ENCODE results near the gene ALDH4A1.
"Not testable (repeated sequence)": the region's sequence is repeated elsewhere in the genome, so short reads cannot be mapped to it uniquely, and the experiment has no call there.

The ALDH4A1 gene

DNA sequence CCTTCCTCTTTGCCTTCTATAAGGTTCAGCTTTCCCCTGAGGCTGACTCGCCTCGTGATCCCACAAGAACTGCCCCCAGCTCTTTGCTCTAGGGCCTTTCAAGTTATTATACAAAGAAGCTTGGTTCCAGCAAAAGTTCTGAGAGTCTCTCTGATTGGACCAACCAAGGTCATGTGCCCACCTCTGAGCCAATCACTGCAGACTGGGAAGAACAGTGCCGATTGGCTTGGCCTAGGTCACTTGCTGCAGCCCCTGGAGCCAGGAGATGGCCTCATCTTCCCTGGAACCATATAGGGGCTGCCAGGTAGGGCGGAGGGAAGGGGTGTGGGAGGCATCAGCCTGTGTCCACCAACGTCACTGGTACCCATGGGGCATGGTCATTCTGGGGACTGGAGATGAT lies 65.7 kb downstream of the ALDH4A1 start:
- no peak for DNase-seq

DNA sequence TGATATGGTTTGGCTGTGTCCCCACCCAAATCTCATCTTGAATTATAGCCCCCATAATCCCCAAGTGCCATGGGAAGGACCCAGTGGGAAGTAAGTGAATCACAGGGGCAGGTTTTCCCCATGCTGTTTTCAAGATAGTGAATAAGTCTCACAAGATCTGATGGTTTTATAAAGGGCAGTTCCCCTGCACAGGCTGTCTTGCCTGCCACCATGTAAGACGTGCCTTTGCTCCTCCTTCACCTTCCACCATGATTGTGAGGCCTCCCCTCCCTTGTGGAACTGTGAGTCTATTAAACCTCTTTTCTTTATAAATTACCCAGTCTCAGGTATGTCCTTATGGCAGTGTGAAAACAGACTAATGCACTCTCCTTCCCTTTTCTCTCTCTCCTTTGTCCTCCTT lies 70.0 kb downstream of the ALDH4A1 start:
- not testable (repeated sequence) for DNase-seq

DNA sequence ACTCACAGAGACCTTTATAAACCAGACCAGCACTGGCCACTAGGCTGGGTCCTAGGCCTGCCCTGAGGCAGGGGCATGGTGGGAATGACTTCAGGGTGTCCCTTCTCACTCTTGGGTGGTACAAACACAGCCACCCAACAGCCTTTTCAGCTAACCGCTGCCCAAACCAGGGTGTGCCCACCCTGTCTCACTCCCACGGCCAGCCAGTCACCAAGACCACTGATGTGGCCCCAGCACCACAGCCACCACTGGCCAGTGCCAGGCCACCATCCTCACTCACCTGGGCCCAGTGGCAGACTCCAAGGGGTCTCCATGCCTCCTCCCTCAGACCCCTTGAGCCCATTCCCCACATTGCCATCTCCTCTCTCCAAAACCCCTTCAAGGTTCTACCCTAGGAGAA lies 70.7 kb downstream of the ALDH4A1 start:
- DNase-seq, result no peak

DNA sequence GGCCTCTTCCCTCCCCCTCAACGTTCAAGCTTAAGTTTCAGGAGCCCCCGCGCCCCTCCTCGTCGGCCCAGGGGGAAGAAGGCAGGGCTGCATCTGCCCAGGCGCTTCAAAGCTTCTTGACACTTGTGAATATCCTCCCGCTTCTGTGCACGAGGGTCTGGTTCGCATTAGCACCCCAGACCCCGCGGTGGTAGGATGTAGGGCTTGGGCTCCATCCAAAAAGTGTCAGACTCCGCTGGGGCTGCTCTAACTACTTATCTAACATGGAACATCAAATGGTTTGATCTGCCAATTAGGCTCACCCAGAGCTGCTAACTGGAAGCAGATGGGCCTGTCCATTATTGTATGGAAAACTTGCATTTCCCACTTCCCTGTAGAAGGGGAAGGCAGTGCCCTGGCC lies 71.8 kb downstream of the ALDH4A1 start:
- no peak for DNase-seq

DNA sequence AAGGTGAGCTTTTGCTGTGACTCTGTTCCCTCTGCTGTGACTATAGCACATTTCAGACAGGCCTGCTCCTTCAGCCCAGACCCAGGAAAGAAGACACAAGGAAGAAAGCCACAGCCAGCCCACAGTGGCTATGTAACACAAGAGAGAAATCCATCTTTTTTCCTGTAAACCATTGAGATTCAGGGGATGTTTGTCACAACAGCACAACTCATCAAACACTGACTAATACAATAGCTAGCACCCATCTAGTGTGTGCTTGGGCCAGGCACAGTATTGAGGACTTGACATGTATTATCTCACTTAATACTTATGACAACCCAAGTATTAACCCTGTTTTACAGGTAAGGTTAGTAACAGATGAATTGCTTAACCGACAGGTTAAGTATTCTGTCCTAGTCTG lies 72.7 kb downstream of the ALDH4A1 start:
- no peak for DNase-seq

DNA sequence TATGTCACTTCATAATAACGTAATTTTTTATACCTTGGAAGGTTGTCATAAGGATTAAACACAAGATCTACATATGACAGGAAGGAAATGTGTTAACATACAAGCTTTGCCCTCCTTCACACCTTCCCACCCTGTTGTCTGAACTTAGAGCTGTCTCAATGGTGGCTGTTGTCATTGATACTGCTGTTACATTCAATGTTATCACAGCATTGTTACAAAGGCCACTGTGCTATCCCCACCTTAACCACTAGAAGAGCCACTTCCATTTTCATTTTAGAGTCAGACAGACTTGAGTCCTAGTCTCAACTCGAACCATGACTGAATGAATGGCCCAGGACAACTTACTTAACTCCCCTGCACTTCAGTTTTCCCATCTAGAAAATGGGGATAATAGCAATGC lies 74.1 kb downstream of the ALDH4A1 start:
- no peak for DNase-seq

DNA sequence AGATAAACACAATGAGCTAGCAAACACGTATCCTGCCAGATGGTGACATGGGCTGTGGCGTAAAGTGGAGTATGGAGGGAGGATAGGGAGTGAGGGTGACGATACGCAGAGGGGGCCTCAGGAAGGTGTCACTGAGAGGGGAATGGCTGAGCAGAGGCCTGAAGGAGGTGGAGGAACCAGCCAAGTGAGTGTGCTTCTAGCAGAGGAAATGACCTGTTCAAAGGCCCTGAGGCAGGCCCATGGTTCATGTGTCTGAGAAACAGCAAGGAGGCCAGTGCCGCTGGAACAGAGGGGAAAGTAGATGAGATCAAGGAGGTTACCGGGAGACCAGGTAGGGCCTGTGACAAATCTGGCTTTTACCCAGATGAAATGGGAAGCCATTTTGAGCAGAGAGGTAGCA lies 78.9 kb downstream of the ALDH4A1 start:
- DNase-seq, result no peak
